BJ (cell line): ENCODE results near the gene AVL9. TPM values are rescaled to one million over a fixed set of nuclear protein-coding genes. Genes with fewer than 3 reads are reported as not detected.

Experiments used
- CTCF ChIA-PET: fragments of 350-600 bp; formaldehyde crosslinking; extraction: SDS; loops from one replicate; lab custom pipeline; 2021; ENCODE audit warnings: antibody characterized with exemption, inconsistent platforms; lab: Yijun Ruan, JAX
- POLR2A ChIA-PET: fragments of 300-600 bp; sonication (Branson Sonifier 250); formaldehyde crosslinking; extraction: SDS; loops from one replicate; lab custom pipeline; 2021; ENCODE audit warnings: antibody characterized with exemption; lab: Charles Lee
- DNase-seq: peaks from one replicate; pipeline ENCODE4 v3.0.0-alpha.2; 2011; ENCODE audit warnings: low read depth
- H3K27me3 ChIP-seq: 2 replicates; pipeline ENCODE4 v1.6.0; 2011; ENCODE audit warnings: low read length; ENCODE audit not compliant: control insufficient read depth, insufficient read depth
- H3K36me3 ChIP-seq: 2 replicates; pipeline ENCODE4 v1.5.1; 2011; ENCODE audit warnings: low read length; ENCODE audit not compliant: control insufficient read depth, insufficient read depth
- H3K4me3 ChIP-seq: 2 replicates; pipeline ENCODE4 v1.5.1; 2011; ENCODE audit warnings: low read depth, mild to moderate bottlenecking, control low read depth, low read length
- CTCF ChIP-seq: IDR thresholded peaks from 2 replicates; pipeline ENCODE4 v1.5.1; 2011; ENCODE audit warnings: low read depth, mild to moderate bottlenecking, control low read depth, inconsistent platforms, low read length, moderate library complexity; ENCODE audit not compliant: insufficient read depth
- polyA plus RNA-seq: library from polyadenylated mRNA; depleted of rRNA; stranded (reverse); fragments of >200 nt; gene quantifications from 2 replicates; pipeline ENCODE4 v1.2.3, GENCODE V29; 2011

The AVL9 gene
- polyA plus RNA-seq, 1 experiment: 12.0 TPM

DNA sequence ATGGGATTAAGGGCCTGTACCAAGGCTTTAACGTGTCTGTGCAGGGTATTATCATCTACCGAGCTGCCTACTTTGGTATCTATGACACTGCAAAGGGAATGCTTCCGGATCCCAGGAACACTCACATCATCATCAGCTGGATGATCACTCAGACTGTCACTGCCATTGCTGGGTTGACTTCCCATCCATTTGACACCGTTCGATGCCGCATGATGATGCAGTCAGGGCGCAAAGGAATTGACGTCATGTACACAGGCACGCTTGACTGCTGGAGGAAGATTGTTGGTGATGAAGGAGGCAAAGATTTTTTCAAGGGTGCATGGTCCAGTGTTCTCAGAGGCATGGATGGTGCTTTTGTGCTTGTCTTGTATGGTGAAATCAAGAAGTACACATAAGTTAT is 23.3 kb upstream of the AVL9 start:
- no peak for DNase-seq
- CTCF ChIA-PET: interaction anchor here (0.9 kb wide), 1 partner anchor 262 kb away, joined by 4 read pairs; no protein-coding TSS in a partner anchor
- POLR2A ChIA-PET: no interaction called here
- no peak for TF ChIP-seq CTCF
- H3K36me3 ChIP-seq: no peaks in the 10 kb centered on the region
- no peaks in the 10 kb centered on the region for H3K27me3 ChIP-seq
- no peak overlapping the region for H3K4me3 ChIP-seq

GRCh38 chr7:32474008-32474407 is 21.3 kb upstream of the AVL9 start:
- Histone ChIP-seq H3K4me3 (no peak overlapping the region), H3K27me3 (no peaks in the 10 kb centered on the region), H3K36me3 (no peaks in the 10 kb centered on the region)
- no peak for TF ChIP-seq CTCF
- POLR2A ChIA-PET: no interaction called here
- CTCF ChIA-PET: interaction anchor here (1.4 to 8.2 kb wide), 3 partner anchors 47 to 266 kb away, joined by 3 to 170 read pairs (median 4); no protein-coding TSS in a partner anchor
- DNase-seq: no peak

DNA sequence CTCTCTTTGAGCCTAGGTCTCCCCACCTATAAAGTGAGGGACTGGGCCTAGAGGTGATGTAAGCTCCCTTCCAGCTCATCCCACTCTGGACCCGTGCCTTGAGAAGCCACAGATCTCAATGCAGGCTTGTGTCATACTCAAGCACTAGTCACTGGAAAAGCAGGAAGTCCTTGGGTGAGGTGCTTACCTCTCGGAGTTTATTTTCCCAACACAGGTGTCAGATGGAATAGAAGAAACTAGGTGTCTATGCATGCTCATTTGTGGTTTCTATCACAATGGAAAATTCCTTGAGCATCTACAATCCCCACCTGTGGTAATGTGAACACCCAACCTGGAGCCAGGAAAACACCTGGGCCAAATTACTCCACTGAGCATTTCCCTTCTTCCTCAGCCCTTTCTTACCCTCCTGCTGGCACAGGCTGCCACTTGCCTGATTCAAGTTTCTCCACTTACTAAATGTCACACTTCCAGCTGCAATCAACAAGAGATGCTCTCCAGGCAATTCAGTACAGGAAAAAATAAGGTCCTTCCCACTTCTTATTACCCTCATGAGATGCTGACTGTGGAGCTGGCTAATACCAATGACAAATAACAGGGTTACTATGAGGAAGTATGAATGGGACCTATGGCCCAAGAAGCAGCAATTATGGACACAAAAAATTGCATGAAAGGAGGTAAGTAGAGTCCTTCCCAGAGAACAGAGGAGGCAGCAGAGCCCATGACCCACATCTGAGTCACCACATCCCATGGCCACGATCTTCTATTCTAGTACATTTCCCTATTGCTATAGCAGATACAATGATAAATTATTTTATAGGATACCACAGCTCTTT is 18.3 kb upstream of the AVL9 start:
- no peak for DNase-seq
- Histone ChIP-seq H3K36me3 (no peaks in the 10 kb centered on the region), H3K27me3 (no peaks in the 10 kb centered on the region; the same call in 1 of the 2 replicates), H3K4me3 (no peak overlapping the region)
- ChIA-PET POLR2A (no interaction called here), CTCF (interaction anchor here (1.4 to 8.2 kb wide), 3 partner anchors 13 to 269 kb away, joined by 3 to 170 read pairs (median 6); partner anchors contain the start of gene LSM5)
- TF ChIP-seq CTCF: no peak

DNA sequence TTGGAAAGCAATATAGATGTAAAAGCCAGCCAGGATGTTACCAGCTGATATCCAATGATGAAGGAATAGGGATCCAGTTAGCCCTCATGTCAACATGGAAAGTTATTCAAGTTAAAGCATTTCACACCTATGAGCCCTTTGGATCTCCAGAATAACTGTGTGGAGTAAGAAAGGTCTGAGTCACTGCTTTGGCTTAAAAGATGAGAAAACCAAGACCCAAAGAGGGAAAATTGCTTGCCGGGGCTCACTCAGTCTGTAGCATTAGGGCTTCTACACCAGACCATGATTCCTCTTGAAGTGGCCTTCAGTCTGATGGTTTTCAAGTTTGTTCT is 17.7 kb upstream of the AVL9 start:
- Histone ChIP-seq H3K4me3 (no peak overlapping the region), H3K36me3 (no peaks in the 10 kb centered on the region), H3K27me3 (no peaks in the 10 kb centered on the region; the same call in 1 of the 2 replicates)
- POLR2A ChIA-PET: no interaction called here
- CTCF ChIA-PET: interaction anchor here (1.4 to 8.2 kb wide), 3 partner anchors 12 to 270 kb away, joined by 3 to 170 read pairs (median 6); partner anchors contain the start of gene LSM5
- no peak for TF ChIP-seq CTCF
- DNase-seq: no peak

DNA sequence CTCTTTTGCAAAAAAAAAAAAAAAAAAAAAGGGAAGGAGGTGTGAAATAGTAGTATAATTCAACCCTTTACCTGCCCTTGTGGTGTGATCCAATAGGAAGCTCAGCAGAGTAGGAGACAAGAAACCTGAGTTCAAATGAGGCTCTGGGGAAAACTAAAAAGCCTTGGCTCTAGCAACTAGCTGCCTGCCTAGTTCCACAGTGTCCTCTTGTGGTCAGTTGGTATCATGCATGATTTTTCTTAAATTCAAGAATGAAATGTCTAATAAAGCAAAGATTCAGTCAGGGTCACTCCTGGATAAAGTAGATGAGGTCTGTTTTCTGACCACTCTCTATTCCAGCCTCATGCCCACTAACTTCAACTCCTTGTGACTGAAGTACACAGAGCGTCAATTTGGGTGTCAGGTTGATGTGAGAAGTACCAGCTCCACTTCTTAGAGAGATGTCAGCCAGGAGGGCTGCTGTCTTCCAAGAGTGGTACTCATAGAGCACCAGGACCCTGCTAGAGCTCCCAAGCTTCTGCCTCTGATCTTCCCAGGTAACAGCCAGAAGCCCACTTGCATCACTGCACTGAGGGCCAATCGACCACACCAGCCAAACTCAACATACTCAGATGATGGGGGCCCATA is 15.6 kb upstream of the AVL9 start:
- ChIA-PET POLR2A (no interaction called here), CTCF (interaction anchor here (0.6 to 8.2 kb wide), 11 partner anchors 9 to 834 kb away, joined by 3 to 170 read pairs (median 3); partner anchors contain the start of gene LSM5)

More for the DNA sequence above, 15.6 kb upstream of the AVL9 start:
- no peaks in the 10 kb centered on the region; the same call in 1 of the 2 replicates for H3K27me3 ChIP-seq
- H3K36me3 ChIP-seq: no peaks in the 10 kb centered on the region
- DNase-seq: no peak
- TF ChIP-seq CTCF: peak; percentile 94
- H3K4me3 ChIP-seq: no peak overlapping the region
